ENCODE data around the gene PTPRK. TPM values are rescaled to one million over a fixed set of nuclear protein-coding genes. Genes with fewer than 3 reads are reported as not detected.
"Not testable (repeated sequence)": the region's sequence is repeated elsewhere in the genome, so short reads cannot be mapped to it uniquely, and the experiment has no call there.

The PTPRK gene
- total RNA-seq, 1 experiment from 2014 or later, result 94.4 TPM

GRCh38 chr6:127990074-127990473 is 530.3 kb downstream of the PTPRK start:
- Mint-ChIP-seq H3K27ac (ENCODE audit: unreplicated experiment) (no peak overlapping the region), H3K4me3 (ENCODE audit: unreplicated experiment) (no peak overlapping the region), H3K36me3 (ENCODE audit: insufficient read depth, unreplicated experiment) (peaks cover 9% of the 10 kb centered on the region), H3K9me3 (ENCODE audit: unreplicated experiment) (no peaks in the 10 kb centered on the region), H3K4me1 (ENCODE audit: low read depth, unreplicated experiment) (no peaks in the 10 kb centered on the region), H3K27me3 (ENCODE audit: insufficient read depth, unreplicated experiment) (no peaks in the 10 kb centered on the region)
- Histone ChIP-seq H3K9me3 (no peaks in the 10 kb centered on the region), H3K4me1 (no peaks in the 10 kb centered on the region), H3K36me3 (ENCODE audit: control insufficient read depth, insufficient read depth, low read length) (no peaks in the 10 kb centered on the region), H3K27me3 (replicated peaks; ENCODE audit: control insufficient read depth, insufficient read depth, low read length) (no peaks in the 10 kb centered on the region), H3K4me3 (ENCODE audit: low read depth, low read length) (no peak overlapping the region)
- BruUV-seq (replicated peaks), result no TSS peak
- TF ChIP-seq CTCF (IDR thresholded peaks at IDR 0.05; ENCODE audit: insufficient read depth in 1 of 2, low read depth in 1 of 2, low read length in 1 of 2, severe bottlenecking in 1 of 2, unreplicated experiment in 1 of 2), result no peak
- ChIA-PET POLR2A (no interaction called here), CTCF (no interaction called here)
- no peak for DNase-seq
- intact Hi-C loops (cut with micrococcal nuclease; ENCODE audit: unreplicated experiment), result no loop called here

- H3K27me3 Mint-ChIP-seq (ENCODE audit: insufficient read depth, unreplicated experiment), result no peaks in the 10 kb centered on the region
Measured at GRCh38 chr6:127980996-127981395, 539.4 kb downstream of the PTPRK start.

GRCh38 chr6:127978185-127978584 is 542.2 kb downstream of the PTPRK start:
- H3K4me3 Mint-ChIP-seq (ENCODE audit: unreplicated experiment); H3K9me3 ChIP-seq; CTCF ChIA-PET; H3K36me3 ChIP-seq (ENCODE audit: control insufficient read depth, insufficient read depth, low read length); H3K4me3 ChIP-seq (ENCODE audit: low read depth, low read length); DNase-seq; H3K27me3 ChIP-seq (replicated peaks; ENCODE audit: control insufficient read depth, insufficient read depth, low read length); H3K4me1 ChIP-seq; POLR2A ChIA-PET; H3K4me1 Mint-ChIP-seq (ENCODE audit: low read depth, unreplicated experiment); H3K9me3 Mint-ChIP-seq (ENCODE audit: unreplicated experiment); H3K27ac Mint-ChIP-seq (ENCODE audit: unreplicated experiment); H3K27me3 Mint-ChIP-seq (ENCODE audit: insufficient read depth, unreplicated experiment); BruUV-seq (replicated peaks): not testable (repeated sequence)
- intact Hi-C loops (cut with micrococcal nuclease; ENCODE audit: unreplicated experiment), result loop anchor here (10.0 kb wide), 1 partner anchor 123 kb away; no protein-coding TSS in a partner anchor
- H3K36me3 Mint-ChIP-seq (ENCODE audit: insufficient read depth, unreplicated experiment), result peaks cover 31% of the 10 kb centered on the region

More at GRCh38 chr6:127980996-127981395, 539.4 kb downstream of the PTPRK start:
- Mint-ChIP-seq H3K36me3 (ENCODE audit: insufficient read depth, unreplicated experiment) (peaks cover 22% of the 10 kb centered on the region), H3K27ac (ENCODE audit: unreplicated experiment) (no peak overlapping the region), H3K4me3 (ENCODE audit: unreplicated experiment) (no peak overlapping the region), H3K4me1 (ENCODE audit: low read depth, unreplicated experiment) (no peaks in the 10 kb centered on the region), H3K9me3 (ENCODE audit: unreplicated experiment) (no peaks in the 10 kb centered on the region)
- ChIA-PET POLR2A (no interaction called here), CTCF (no interaction called here)
- H3K27me3 ChIP-seq (replicated peaks; ENCODE audit: control insufficient read depth, insufficient read depth, low read length), result no peaks in the 10 kb centered on the region
- intact Hi-C loops (cut with micrococcal nuclease; ENCODE audit: unreplicated experiment), result no loop called here
- no TSS peak for BruUV-seq (replicated peaks)
- H3K9me3 ChIP-seq, result no peaks in the 10 kb centered on the region
- DNase-seq, result no peak
- H3K4me3 ChIP-seq (ENCODE audit: low read depth, low read length), result no peak overlapping the region
- H3K36me3 ChIP-seq (ENCODE audit: control insufficient read depth, insufficient read depth, low read length), result no peaks in the 10 kb centered on the region; the same call in 1 of the 2 replicates
- no peak for TF ChIP-seq CTCF (IDR thresholded peaks at IDR 0.05; ENCODE audit: insufficient read depth in 1 of 2, low read depth in 1 of 2, low read length in 1 of 2, severe bottlenecking in 1 of 2, unreplicated experiment in 1 of 2)
- H3K4me1 ChIP-seq, result no peaks in the 10 kb centered on the region

GRCh38 chr6:127976796-127977195 is 543.6 kb downstream of the PTPRK start:
- peaks cover 44% of the 10 kb centered on the region for H3K36me3 Mint-ChIP-seq (ENCODE audit: insufficient read depth, unreplicated experiment)
- DNase-seq, result no peak
- POLR2A ChIA-PET, result no interaction called here
- no peak overlapping the region for H3K4me3 Mint-ChIP-seq (ENCODE audit: unreplicated experiment)
- Histone ChIP-seq H3K27me3 (replicated peaks; ENCODE audit: control insufficient read depth, insufficient read depth, low read length) (no peaks in the 10 kb centered on the region), H3K9me3 (no peaks in the 10 kb centered on the region), H3K36me3 (ENCODE audit: control insufficient read depth, insufficient read depth, low read length) (no peaks in the 10 kb centered on the region; the same call in 1 of the 2 replicates), H3K4me1 (peaks cover 5% of the 10 kb centered on the region; the same call in 1 of the 2 replicates), H3K4me3 (ENCODE audit: low read depth, low read length) (no peak overlapping the region)
- no peak overlapping the region for H3K27ac Mint-ChIP-seq (ENCODE audit: unreplicated experiment)
- no peak for TF ChIP-seq CTCF (IDR thresholded peaks at IDR 0.05; ENCODE audit: insufficient read depth in 1 of 2, low read depth in 1 of 2, low read length in 1 of 2, severe bottlenecking in 1 of 2, unreplicated experiment in 1 of 2)
- H3K4me1 Mint-ChIP-seq (ENCODE audit: low read depth, unreplicated experiment), result peaks cover 6% of the 10 kb centered on the region
- no peaks in the 10 kb centered on the region for H3K9me3 Mint-ChIP-seq (ENCODE audit: unreplicated experiment)
- intact Hi-C loops (cut with micrococcal nuclease; ENCODE audit: unreplicated experiment), result loop anchor here (10.0 kb wide), 1 partner anchor 122 kb away; no protein-coding TSS in a partner anchor
- no peaks in the 10 kb centered on the region for H3K27me3 Mint-ChIP-seq (ENCODE audit: insufficient read depth, unreplicated experiment)
- CTCF ChIA-PET, result no interaction called here
- no TSS peak for BruUV-seq (replicated peaks)

Data from Caco-2 (cell line).